ENCODE measurements around the gene CFAP43. TPM values are rescaled to one million over a fixed set of nuclear protein-coding genes. Genes with fewer than 3 reads are reported as not detected.

Gene CFAP43
- total and polyA plus RNA-seq, 2 experiments from 2014 or later, result 0.24 to 0.44 TPM

GRCh38 chr10:104250371-104250770, 18.2 kb upstream of the CFAP43 start:
- H3K9me2 ChIP-seq (ENCODE audit: insufficient read depth), result peaks cover 8% of the 10 kb centered on the region; the same call in 1 of the 2 replicates

More at GRCh38 chr10:104250371-104250770, 18.2 kb upstream of the CFAP43 start:
- 0 out of 2 replicates have a peak overlapping the region, but pooled peaks have one; percentile 16 for H3K4me3 ChIP-seq
- no peak overlapping the region for H3K27ac Mint-ChIP-seq
- H3K36me3 ChIP-seq (ENCODE audit: insufficient read depth), result no peaks in the 10 kb centered on the region; the same call in 1 of the 2 replicates
- no peaks in the 10 kb centered on the region for H3K79me2 ChIP-seq (replicated peaks; ENCODE audit: insufficient read depth)
- ATAC-seq (no peak), DNase-seq (ENCODE audit: low spot score) (no peak)
- peaks cover 14% of the 10 kb centered on the region for H3K27me3 Mint-ChIP-seq (ENCODE audit: insufficient read depth, low read depth, poor library complexity)
- TF ChIP-seq NANOG (IDR thresholded peaks at IDR 0.05; ENCODE audit: borderline replicate concordance) (no peak), CREB1 (CRISPR knock-in tag; IDR thresholded peaks at IDR 0.05; ENCODE audit: low read depth) (no peak), ZNF331 (CRISPR knock-in tag; IDR thresholded peaks at IDR 0.05; ENCODE audit: low read depth) (no peak), EZH2 (IDR thresholded peaks at IDR 0.05; ENCODE audit: low read depth, unreplicated experiment) (no peak), JUNB (IDR thresholded peaks at IDR 0.05; ENCODE audit: unreplicated experiment) (no peak), CTCF (conservative IDR thresholded peaks at IDR 0.05; ENCODE audit: low read depth in 2 of 2) (no peak), EZH2phosphoT487 (IDR thresholded peaks at IDR 0.05; ENCODE audit: unreplicated experiment) (no peak), ETS1 (IDR thresholded peaks at IDR 0.05) (no peak), ZNF114 (CRISPR knock-in tag; IDR thresholded peaks at IDR 0.05) (no peak), STAT1 (IDR thresholded peaks at IDR 0.05; ENCODE audit: unreplicated experiment) (no peak)
- TF ChIP-seq, protein P1, sequence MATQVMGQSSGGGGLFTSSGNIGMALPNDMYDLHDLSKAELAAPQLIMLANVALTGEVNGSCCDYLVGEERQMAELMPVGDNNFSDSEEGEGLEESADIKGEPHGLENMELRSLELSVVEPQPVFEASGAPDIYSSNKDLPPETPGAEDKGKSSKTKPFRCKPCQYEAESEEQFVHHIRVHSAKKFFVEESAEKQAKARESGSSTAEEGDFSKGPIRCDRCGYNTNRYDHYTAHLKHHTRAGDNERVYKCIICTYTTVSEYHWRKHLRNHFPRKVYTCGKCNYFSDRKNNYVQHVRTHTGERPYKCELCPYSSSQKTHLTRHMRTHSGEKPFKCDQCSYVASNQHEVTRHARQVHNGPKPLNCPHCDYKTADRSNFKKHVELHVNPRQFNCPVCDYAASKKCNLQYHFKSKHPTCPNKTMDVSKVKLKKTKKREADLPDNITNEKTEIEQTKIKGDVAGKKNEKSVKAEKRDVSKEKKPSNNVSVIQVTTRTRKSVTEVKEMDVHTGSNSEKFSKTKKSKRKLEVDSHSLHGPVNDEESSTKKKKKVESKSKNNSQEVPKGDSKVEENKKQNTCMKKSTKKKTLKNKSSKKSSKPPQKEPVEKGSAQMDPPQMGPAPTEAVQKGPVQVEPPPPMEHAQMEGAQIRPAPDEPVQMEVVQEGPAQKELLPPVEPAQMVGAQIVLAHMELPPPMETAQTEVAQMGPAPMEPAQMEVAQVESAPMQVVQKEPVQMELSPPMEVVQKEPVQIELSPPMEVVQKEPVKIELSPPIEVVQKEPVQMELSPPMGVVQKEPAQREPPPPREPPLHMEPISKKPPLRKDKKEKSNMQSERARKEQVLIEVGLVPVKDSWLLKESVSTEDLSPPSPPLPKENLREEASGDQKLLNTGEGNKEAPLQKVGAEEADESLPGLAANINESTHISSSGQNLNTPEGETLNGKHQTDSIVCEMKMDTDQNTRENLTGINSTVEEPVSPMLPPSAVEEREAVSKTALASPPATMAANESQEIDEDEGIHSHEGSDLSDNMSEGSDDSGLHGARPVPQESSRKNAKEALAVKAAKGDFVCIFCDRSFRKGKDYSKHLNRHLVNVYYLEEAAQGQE (IDR thresholded peaks at IDR 0.05; ENCODE audit: unreplicated experiment), result no peak
- TF ChIP-seq, protein P2, sequence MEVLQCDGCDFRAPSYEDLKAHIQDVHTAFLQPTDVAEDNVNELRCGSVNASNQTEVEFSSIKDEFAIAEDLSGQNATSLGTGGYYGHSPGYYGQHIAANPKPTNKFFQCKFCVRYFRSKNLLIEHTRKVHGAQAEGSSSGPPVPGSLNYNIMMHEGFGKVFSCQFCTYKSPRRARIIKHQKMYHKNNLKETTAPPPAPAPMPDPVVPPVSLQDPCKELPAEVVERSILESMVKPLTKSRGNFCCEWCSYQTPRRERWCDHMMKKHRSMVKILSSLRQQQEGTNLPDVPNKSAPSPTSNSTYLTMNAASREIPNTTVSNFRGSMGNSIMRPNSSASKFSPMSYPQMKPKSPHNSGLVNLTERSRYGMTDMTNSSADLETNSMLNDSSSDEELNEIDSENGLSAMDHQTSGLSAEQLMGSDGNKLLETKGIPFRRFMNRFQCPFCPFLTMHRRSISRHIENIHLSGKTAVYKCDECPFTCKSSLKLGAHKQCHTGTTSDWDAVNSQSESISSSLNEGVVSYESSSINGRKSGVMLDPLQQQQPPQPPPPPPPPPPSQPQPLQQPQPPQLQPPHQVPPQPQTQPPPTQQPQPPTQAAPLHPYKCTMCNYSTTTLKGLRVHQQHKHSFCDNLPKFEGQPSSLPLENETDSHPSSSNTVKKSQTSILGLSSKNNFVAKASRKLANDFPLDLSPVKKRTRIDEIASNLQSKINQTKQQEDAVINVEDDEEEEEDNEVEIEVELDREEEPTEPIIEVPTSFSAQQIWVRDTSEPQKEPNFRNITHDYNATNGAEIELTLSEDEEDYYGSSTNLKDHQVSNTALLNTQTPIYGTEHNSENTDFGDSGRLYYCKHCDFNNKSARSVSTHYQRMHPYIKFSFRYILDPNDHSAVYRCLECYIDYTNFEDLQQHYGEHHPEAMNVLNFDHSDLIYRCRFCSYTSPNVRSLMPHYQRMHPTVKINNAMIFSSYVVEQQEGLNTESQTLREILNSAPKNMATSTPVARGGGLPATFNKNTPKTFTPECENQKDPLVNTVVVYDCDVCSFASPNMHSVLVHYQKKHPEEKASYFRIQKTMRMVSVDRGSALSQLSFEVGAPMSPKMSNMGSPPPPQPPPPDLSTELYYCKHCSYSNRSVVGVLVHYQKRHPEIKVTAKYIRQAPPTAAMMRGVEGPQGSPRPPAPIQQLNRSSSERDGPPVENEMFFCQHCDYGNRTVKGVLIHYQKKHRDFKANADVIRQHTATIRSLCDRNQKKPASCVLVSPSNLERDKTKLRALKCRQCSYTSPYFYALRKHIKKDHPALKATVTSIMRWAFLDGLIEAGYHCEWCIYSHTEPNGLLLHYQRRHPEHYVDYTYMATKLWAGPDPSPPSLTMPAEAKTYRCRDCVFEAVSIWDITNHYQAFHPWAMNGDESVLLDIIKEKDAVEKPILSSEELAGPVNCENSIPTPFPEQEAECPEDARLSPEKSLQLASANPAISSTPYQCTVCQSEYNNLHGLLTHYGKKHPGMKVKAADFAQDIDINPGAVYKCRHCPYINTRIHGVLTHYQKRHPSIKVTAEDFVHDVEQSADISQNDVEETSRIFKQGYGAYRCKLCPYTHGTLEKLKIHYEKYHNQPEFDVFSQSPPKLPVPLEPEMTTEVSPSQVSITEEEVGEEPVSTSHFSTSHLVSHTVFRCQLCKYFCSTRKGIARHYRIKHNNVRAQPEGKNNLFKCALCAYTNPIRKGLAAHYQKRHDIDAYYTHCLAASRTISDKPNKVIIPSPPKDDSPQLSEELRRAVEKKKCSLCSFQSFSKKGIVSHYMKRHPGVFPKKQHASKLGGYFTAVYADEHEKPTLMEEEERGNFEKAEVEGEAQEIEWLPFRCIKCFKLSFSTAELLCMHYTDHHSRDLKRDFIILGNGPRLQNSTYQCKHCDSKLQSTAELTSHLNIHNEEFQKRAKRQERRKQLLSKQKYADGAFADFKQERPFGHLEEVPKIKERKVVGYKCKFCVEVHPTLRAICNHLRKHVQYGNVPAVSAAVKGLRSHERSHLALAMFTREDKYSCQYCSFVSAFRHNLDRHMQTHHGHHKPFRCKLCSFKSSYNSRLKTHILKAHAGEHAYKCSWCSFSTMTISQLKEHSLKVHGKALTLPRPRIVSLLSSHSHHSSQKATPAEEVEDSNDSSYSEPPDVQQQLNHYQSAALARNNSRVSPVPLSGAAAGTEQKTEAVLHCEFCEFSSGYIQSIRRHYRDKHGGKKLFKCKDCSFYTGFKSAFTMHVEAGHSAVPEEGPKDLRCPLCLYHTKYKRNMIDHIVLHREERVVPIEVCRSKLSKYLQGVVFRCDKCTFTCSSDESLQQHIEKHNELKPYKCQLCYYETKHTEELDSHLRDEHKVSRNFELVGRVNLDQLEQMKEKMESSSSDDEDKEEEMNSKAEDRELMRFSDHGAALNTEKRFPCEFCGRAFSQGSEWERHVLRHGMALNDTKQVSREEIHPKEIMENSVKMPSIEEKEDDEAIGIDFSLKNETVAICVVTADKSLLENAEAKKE (CRISPR knock-in tag; IDR thresholded peaks at IDR 0.05), result no peak
- H3F3A ChIP-seq (replicated peaks; ENCODE audit: low read depth), result peaks cover 15% of the 10 kb centered on the region; the same call in 1 of the 2 replicates
- no peak overlapping the region for H3K27ac ChIP-seq (ENCODE audit: low read depth)
- H3K36me3 Mint-ChIP-seq (ENCODE audit: low read depth), result no peaks in the 10 kb centered on the region
- H4K20me1 ChIP-seq (replicated peaks; ENCODE audit: insufficient read depth), result no peaks in the 10 kb centered on the region
- H3K4me1 ChIP-seq (ENCODE audit: insufficient read depth), result peaks cover 41% of the 10 kb centered on the region
- no peak overlapping the region for H2AFZ ChIP-seq
- peaks cover 9% of the 10 kb centered on the region; the same call in 2 of the 3 replicates for H3K9me3 Mint-ChIP-seq
- peaks cover 36% of the 10 kb centered on the region for H3K4me1 Mint-ChIP-seq
- H3K4me3 Mint-ChIP-seq, result no peak overlapping the region
- H3K27me3 ChIP-seq (ENCODE audit: insufficient read depth), result no peaks in the 10 kb centered on the region
- H3K4me2 ChIP-seq, result peak overlapping the region; percentile 31

Data from GM23338 (cell line).